DMS 273 (cell line): ENCODE measurements around the gene PRXL2B.
"Not testable (repeated sequence)": the region's sequence is repeated elsewhere in the genome, so short reads cannot be mapped to it uniquely, and the experiment has no call there.

Experiments
- DNase-seq: peaks from one replicate; lab custom pipeline; 2025; ENCODE audit not compliant: unreplicated experiment; lab: John Stamatoyannopoulos, UW

PRXL2B gene

GRCh38 chr1:2564006-2564814 lies 22.4 kb upstream of the PRXL2B start:
- no peak for DNase-seq

DNA sequence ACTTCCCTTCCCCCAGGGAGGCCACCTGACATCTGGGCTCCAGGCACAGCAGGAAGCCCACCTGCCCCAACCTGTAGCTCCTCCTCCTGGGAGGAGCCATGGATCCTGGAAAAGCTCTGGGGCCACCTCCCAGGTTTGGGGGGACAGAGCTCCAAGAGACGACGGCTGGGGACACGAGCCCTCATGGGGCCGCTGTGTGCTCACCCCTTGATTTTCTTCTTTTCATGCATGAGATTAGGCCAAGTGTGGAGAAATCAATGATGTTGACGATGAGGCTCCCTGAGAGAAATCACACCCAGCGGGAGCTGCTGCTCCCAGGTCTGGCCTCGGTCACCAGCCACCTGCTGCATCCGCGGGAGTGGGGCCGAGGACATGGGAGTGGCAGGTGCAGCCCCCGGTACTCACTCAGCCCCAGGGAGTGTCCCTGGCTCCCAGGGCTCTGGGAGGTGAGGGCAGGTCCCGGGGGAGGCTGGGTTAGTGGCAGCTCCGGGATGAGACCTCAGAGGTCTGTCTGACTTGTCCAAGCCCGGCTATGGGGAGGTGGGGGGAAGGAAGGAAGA lies 21.7 kb upstream of the PRXL2B start:
- no peak for DNase-seq

DNA sequence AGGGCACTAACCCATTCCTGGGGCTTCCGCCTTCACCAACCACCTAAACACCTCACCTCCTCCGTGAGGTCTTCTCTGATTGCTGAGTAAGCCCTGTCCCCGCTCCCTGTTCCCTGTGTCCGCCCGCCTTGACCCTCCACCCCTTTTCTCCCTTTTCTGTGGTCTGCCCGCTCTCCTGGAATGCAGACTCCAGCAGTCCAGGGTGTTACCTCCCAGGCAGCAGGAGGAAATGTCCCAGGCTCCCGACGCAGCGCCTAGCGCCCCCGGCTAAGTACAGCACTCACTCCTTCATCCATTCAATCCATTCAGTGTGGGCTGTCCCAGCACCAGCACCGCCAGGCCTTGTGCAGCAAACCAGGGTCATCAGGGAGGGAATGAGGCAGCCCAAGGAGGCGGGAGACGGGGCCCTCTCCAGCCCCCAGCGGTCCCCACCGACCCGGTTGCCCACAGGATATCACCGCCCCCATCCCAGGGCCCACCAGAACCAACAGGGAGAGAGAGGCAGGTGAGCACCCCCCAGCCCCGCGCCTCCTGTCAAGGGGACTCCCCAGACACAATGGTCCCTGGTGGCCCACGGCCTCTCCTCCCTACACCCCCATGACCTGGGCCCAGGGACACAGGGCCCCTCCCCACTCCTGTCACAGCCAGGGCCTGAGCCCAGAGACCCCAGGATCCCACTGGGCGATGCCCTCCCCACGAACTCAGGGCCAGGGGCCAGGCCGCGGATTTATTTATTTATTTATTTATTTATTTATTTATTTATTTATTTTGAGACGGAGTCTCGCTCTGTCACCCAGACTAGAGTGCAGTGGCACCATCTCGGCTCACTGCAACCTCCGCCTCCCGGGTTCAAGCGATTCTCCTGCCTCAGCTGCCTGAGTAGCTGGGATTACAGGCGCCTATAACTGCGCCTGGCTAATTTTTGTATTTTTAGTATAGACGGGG lies 20.2 kb upstream of the PRXL2B start:
- DNase-seq: no peak

- DNase-seq: no peak
These were observed 19.4 kb upstream of the PRXL2B start for GRCh38 chr1:2567083-2567679.

DNA sequence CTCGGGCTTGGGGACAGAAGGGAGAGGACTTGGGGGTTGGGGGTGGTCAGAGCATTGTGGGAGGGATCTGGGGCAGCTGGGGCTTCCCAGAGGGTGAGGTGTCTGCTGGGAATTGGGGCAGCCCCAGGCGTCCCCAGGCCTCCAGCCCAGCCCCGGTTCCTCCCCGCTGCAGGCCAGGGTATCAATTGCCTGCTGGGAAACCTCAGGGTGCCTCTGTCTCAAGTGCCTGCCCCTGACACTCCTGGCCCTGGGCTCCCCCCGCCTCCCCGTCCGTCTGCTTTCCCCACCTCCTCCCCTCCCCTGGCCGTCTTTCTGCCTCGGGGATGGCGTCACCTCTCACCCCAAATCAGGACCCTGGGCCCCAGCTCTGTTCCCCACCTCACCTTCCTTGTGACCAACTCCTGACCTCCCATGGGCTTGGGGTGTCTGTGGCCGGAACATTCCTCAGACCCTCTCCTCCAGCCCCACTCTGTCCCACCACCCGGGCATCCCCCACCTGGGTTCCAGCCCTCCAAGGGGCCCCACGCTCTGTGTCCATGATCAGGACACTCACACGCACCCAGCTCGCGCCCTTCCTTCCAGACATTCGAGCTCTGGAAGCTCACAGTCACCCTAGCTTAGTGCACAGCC lies 18.3 kb upstream of the PRXL2B start:
- DNase-seq: not testable (repeated sequence)

DNA sequence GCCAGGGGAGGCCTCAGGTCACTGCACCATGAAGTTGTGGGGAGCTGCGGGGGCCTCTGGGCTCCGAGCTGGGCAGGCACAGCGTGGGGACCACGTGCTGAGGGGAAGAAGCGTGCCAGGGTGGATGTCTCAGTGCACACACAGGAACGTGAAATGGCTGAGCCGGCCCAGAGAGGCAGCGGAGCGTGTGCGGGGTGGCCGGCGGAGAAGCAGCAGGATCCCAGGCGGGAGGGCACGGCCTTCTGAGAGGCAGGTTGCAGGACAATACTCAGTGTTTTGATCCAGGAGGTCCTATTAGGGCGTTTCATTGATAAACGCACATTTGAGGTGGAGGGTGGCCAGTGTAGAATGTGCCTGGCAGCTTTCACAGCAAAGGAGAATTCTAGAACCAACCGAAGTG lies 17.5 kb upstream of the PRXL2B start:
- DNase-seq: no peak

GRCh38 chr1:2569703-2570102 lies 16.9 kb upstream of the PRXL2B start:
- DNase-seq: not testable (repeated sequence)

- no peak for DNase-seq
These were observed 16.2 kb upstream of the PRXL2B start for GRCh38 chr1:2570332-2570731.

DNA sequence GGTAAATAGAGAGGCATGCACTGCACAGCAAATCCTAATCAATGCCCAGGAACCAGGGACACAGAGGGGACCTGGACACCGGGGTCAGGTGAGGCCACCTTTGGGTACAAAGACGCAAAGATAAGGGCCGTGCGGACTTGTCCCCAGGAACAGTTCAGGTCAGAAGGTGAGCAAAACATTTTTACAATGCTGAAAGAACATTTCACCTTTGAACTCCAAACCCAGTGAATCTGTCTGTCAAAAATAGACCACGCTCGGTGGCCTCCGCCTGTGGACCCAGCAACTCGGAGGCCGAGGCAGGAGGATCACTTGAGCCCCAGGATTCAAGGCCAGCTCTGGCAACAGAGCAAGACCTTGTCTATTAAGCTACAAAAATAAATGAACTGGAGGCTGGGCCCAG lies 15.2 kb upstream of the PRXL2B start:
- no peak for DNase-seq

DNA sequence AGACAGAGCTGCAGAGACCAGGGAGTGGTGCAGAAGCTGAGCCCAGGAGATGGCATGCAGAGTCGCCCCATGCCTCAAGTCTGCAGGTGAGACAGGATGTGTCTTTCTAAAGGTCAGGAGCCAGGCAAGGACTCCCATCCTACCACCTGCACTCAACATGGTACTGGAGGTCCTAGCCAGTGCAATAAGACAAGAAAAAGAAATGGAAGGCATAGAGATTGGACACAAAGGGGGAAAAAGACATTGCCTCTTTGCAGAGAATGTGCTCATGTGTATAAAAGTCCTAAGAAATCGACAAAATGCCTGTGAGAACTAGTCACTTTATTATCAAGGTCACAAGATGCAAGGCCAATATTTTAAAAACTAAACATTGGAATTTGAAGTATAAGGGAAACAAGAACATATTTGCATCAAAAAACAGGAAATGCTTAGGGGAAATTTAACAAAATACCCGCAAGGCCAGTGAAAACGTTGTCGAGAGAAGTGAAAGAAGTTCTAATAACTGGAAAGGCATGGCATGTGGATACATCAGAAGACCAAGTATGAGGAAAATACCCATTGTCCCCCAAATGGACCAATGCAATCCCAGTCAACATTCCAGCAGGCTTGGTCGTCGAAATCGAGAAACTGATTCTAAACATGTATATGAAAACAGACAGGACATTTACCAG lies 13.2 kb upstream of the PRXL2B start:
- DNase-seq: no peak

- no peak for DNase-seq
These were observed 12.2 kb upstream of the PRXL2B start for GRCh38 chr1:2574350-2574749.

DNA sequence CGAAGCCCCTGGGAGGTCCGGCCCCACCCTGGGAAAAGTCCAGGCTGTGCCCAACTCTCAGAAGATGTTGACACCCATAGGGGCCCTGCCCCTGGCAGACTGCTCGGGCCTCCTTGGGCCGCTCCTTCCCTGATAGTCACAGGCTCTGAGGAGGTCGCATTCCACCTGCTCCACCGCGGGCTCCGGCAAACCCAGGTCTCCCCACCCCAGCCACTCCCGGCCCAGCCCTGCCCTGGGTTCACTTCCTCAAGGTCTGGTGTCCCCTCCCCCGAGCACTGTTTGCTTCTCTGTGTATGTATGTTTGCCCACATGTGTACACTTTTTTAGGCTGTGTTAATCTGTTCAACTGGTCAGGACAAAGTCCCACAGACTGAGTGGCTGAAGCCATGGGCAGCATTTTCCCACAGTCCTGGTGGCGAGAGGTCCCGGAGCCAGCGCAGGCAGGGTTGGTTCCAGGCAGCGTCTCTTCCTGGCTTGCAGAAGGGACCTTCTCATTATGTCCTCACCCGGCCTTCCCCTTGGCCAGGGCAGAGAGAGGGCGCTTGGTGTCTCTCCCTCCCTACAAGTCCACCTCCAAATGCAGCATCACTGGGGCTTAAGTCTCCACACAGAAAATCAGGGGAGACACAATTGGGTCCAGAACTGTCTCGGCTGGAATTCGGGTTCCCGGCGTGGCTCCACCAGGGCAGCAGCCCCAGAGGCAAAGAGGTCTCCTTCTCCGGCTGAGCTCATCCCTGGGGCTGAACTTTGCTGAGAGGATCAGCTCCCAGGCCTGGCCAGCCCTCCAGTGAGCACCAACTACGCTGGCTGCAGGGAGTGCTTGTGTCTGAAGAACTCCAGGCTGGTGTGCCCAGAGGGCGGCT lies 10.5 kb upstream of the PRXL2B start:
- DNase-seq: no peak

GRCh38 chr1:2577565-2578075 lies 9.0 kb upstream of the PRXL2B start:
- not testable (repeated sequence) for DNase-seq

DNA sequence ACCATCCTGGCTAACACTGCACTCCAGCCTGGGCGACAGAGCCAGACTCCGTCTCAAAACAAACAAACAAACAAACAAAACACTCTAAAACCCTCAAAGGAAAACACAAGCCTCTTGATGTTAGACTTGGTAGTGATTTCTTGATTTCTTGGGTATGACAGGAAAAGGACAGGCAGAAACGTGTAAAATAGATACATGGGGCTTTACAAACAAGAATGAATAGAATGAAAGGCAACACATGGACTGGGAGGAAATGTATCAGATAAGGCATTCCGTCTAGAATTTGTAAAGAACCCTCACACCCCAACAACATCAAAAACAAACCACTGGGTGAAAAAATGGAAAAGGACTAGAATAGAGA lies 7.8 kb upstream of the PRXL2B start:
- DNase-seq: no peak

- no peak for DNase-seq
These were observed 5.9 kb upstream of the PRXL2B start for GRCh38 chr1:2580691-2581090.

GRCh38 chr1:2582391-2582790 lies 4.2 kb upstream of the PRXL2B start:
- no peak for DNase-seq

DNA sequence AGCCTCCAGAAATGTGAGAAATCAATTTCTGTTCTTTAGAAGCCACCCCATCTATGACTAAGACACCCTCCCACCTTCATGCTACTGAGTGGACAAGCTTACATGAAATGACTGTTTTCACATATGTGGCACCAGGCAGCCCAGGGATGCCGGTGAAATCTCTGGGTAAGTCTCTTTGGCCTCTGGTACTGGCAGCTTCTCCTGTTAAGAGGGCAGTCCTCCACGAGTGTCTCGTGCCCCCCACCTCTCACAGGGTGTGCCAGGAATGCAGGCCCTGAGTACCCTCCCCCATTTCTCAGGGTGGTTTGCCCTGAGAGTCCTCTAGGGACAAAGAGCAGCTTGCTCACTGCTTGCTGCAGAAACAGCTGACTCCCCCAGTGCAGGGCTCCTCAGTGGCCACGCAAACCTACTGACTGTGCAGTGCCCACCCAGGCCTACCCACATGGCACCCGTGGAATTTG lies 3.2 kb upstream of the PRXL2B start:
- DNase-seq: no peak

GRCh38 chr1:2583871-2584351 lies 2.7 kb upstream of the PRXL2B start:
- peak; percentile 37 for DNase-seq
